CD4-positive, alpha-beta memory T cell (primary cell): ENCODE results near the gene PSMC6. TPM values are rescaled to one million over a fixed set of nuclear protein-coding genes. Genes with fewer than 3 reads are reported as not detected.
A peak's percentile ranks its signal among the peaks of the same experiment; 100 is the strongest.
"Not testable (repeated sequence)": the region's sequence is repeated elsewhere in the genome, so short reads cannot be mapped to it uniquely, and the experiment has no call there.

Experiments
- CTCF ChIA-PET: fragments of 350-600 bp; sonication (Branson Sonifier 250); formaldehyde crosslinking; loops from one replicate; lab custom pipeline; 2021; ENCODE audit warnings: inconsistent platforms; ENCODE audit not compliant: partially characterized antibody; lab: Charles Lee
- POLR2A ChIA-PET: fragments of 350-600 bp; sonication (Branson Sonifier 250); formaldehyde crosslinking; loops from one replicate; lab custom pipeline; 2021; ENCODE audit not compliant: partially characterized antibody; lab: Charles Lee
- DNase-seq, 5 donors: peaks; one replicate each; pipeline versions ENCODE4 v3.0.0 to v3.0.0-alpha.2; 2020 to 2022; ENCODE audit warnings: mixed read lengths in 1 of 5
- H3K27ac ChIP-seq: one replicate; pipeline ENCODE4 v1.7.0; 2013; ENCODE audit warnings: low read depth, low read length
- H3K27me3 ChIP-seq: 2 replicates; pipeline ENCODE4 v1.7.0; 2013; ENCODE audit warnings: mild to moderate bottlenecking, low read length, moderate library complexity; ENCODE audit not compliant: insufficient read depth
- H3K36me3 ChIP-seq: 2 replicates; pipeline ENCODE4 v1.7.0; 2013; ENCODE audit warnings: mild to moderate bottlenecking, low read length, moderate library complexity; ENCODE audit not compliant: insufficient read depth
- H3K4me1 ChIP-seq: 2 replicates; pipeline ENCODE4 v1.7.0; 2013; ENCODE audit warnings: mild to moderate bottlenecking, low read length, moderate library complexity; ENCODE audit not compliant: insufficient read depth
- H3K4me3 ChIP-seq, 2 donors: one replicate each; pipeline ENCODE4 v1.7.0; 2013; ENCODE audit warnings: low read length in 2 of 2, mild to moderate bottlenecking in 1 of 2
- H3K9me3 ChIP-seq, 2 donors: one replicate each; pipeline ENCODE4 v1.7.0; 2013; ENCODE audit warnings: low read length in 2 of 2, control low read depth in 1 of 2; ENCODE audit not compliant: control insufficient read depth in 1 of 2
- H3K27ac Mint-ChIP-seq, 7 donors: one replicate each; pipeline ENCODE4 v1.8.0; 2020 to 2021; ENCODE audit warnings: mixed read lengths in 7 of 7, mild to moderate bottlenecking in 6 of 7, inconsistent platforms in 3 of 7, moderate library complexity in 3 of 7
- H3K27me3 Mint-ChIP-seq, 2 donors: one replicate each; pipeline ENCODE4 v1.8.0; 2020 to 2021; ENCODE audit warnings: mixed read lengths in 2 of 2
- H3K36me3 Mint-ChIP-seq, 2 donors: one replicate each; pipeline ENCODE4 v1.8.0; 2020 to 2021; ENCODE audit warnings: mixed read lengths in 2 of 2, inconsistent platforms in 1 of 2, mild to moderate bottlenecking in 1 of 2
- H3K4me1 Mint-ChIP-seq, 4 donors: one replicate each; pipeline ENCODE4 v1.8.0; 2020 to 2021; ENCODE audit warnings: mixed read lengths in 4 of 4, mild to moderate bottlenecking in 1 of 4
- H3K4me3 Mint-ChIP-seq, 8 donors: one replicate each; pipeline ENCODE4 v1.8.0; 2020 to 2021; ENCODE audit warnings: mixed read lengths in 8 of 8, mild to moderate bottlenecking in 7 of 8, moderate library complexity in 6 of 8, inconsistent platforms in 3 of 8
- H3K9me3 Mint-ChIP-seq, 8 donors: one replicate each; pipeline ENCODE4 v1.8.0; 2020 to 2021; ENCODE audit warnings: mixed read lengths in 8 of 8, mild to moderate bottlenecking in 5 of 8, inconsistent platforms in 3 of 8, moderate library complexity in 1 of 8
- intact Hi-C: fragments of 100-400 bp; cut with micrococcal nuclease; formaldehyde crosslinking; loops from one replicate; pipeline ENCODE4 v1.15.1; 2023
- polyA plus RNA-seq, 2 donors: library from polyadenylated mRNA; unstranded; fragments of 300-500 nt; fragmentation: Illumina TruSeq; gene quantifications; one replicate each; pipeline ENCODE4 v1.2.3, GENCODE V29; 2021
- total RNA-seq, 2 experiments: library from RNA; stranded (reverse); gene quantifications; one replicate each; pipeline ENCODE4 v1.2.3, GENCODE V29; 2021

Gene PSMC6
- total and polyA plus RNA-seq, 4 experiments from 2014 or later = 47.5 to 86.0 (median 77.2) TPM

DNA sequence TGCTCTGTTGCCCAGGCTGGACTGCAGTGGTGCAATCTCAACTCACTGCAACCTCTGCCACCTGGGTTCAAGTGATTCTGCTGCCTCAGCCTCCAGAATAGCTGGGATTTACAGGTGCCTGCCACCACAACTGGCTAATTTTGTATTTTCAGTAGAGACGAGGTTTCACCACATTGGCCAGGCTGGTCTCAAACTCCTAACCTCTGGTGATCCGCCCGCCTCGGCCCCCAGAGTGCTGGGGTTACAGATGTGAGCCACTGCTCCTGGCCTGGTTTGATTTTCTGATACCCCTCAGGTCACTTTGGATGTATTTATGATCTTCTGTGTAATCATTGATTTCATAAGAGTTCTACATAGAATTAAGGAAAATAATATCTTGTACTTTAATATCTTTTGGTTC lies 55.9 kb downstream of the PSMC6 start:
- H3K4me1 ChIP-seq, H3K27ac ChIP-seq, H3K9me3 ChIP-seq, H3K4me3 ChIP-seq, H3K27me3 ChIP-seq, intact Hi-C loops, DNase-seq, H3K27me3 Mint-ChIP-seq, H3K9me3 Mint-ChIP-seq: not testable (repeated sequence)
- H3K36me3 ChIP-seq = peaks cover 13% of the 10 kb centered on the region
- POLR2A ChIA-PET = interaction anchor here (1.4 to 3.0 kb wide), 3 partner anchors 14 to 39 kb away, joined by 3 to 12 read pairs (median 4); no protein-coding TSS in a partner anchor
- CTCF ChIA-PET = interaction anchor here (0.7 kb wide), 1 partner anchor 213 kb away, joined by 3 read pairs; no protein-coding TSS in a partner anchor
- Mint-ChIP-seq H3K4me1 (peaks cover 14 to 25% (median 17%) of the 10 kb centered on the region in 4 donors), H3K36me3 (peaks cover 39 to 55% of the 10 kb centered on the region in 2 donors), H3K4me3 (peak overlapping the region in 4 of 8 donors; percentile 28 to 74 (median 61)), H3K27ac (peak overlapping the region; percentile 49 to 92 (median 71))

- H3K27ac ChIP-seq = no peak overlapping the region
- intact Hi-C loops = no loop called here
- Mint-ChIP-seq H3K4me1 (peaks cover 18 to 33% (median 22%) of the 10 kb centered on the region in 4 donors), H3K27me3 (no peaks in the 10 kb centered on the region), H3K9me3 (no peaks in the 10 kb centered on the region), H3K36me3 (peaks cover 44 to 67% of the 10 kb centered on the region in 2 donors), H3K4me3 (no peak overlapping the region), H3K27ac (peak overlapping the region in 4 of 7 donors; percentile 32 to 81 (median 73))
- CTCF ChIA-PET = interaction anchor here (1.9 to 2.0 kb wide), 2 partner anchors 9 to 25 kb away, joined by 5 read pairs; no protein-coding TSS in a partner anchor
- no peaks in the 10 kb centered on the region for H3K27me3 ChIP-seq
- POLR2A ChIA-PET = interaction anchor here (1.9 kb wide), 1 partner anchor 25 kb away, joined by 6 read pairs; no protein-coding TSS in a partner anchor
- H3K4me3 ChIP-seq = no peak overlapping the region
- H3K36me3 ChIP-seq = peaks cover 31% of the 10 kb centered on the region
- no peaks in the 10 kb centered on the region for H3K9me3 ChIP-seq
- peaks cover 8% of the 10 kb centered on the region for H3K4me1 ChIP-seq
- DNase-seq = no peak
Measured at GRCh38 chr14:52767058-52767833, 60.2 kb downstream of the PSMC6 start.

- Histone ChIP-seq H3K4me1 (no peaks in the 10 kb centered on the region), H3K27ac (no peak overlapping the region), H3K4me3 (no peak overlapping the region), H3K9me3 (no peaks in the 10 kb centered on the region), H3K36me3 (peaks cover 40% of the 10 kb centered on the region), H3K27me3 (no peaks in the 10 kb centered on the region)
- H3K27me3 Mint-ChIP-seq = no peaks in the 10 kb centered on the region
- H3K27ac Mint-ChIP-seq = peak overlapping the region in 4 of 7 donors; percentile 19 to 89 (median 79)
- peaks cover 0 to 14% (median 11%) of the 10 kb centered on the region in 4 donors for H3K4me1 Mint-ChIP-seq
- intact Hi-C loops = no loop called here
- no peak overlapping the region for H3K4me3 Mint-ChIP-seq
- ChIA-PET POLR2A (no interaction called here), CTCF (no interaction called here)
- no peak for DNase-seq
- H3K36me3 Mint-ChIP-seq = peaks cover 40 to 70% of the 10 kb centered on the region in 2 donors
- no peaks in the 10 kb centered on the region for H3K9me3 Mint-ChIP-seq
Measured at GRCh38 chr14:52769887-52770286, 62.9 kb downstream of the PSMC6 start.

DNA sequence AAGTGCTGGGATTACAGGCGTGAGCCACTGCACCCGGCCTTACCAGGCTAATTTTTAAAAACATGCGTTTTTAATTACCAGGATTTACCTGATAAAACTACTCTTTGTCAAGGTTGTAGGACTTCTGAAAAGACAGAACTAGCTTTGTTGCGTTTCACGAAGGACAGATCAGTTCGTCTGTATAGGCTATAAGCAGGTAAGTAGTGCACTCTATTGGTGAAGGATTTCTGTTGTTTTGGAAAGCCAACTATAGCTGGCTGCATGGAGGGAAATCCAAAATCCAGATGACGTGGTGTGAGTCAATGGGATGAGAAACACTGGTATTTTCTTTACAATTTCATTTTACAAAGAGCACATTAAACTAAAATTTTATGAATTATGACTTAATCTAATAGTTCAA lies 69.8 kb downstream of the PSMC6 start:
- Histone ChIP-seq H3K27ac (no peak overlapping the region), H3K4me1 (no peaks in the 10 kb centered on the region), H3K4me3 (no peak overlapping the region), H3K36me3 (peaks cover 20% of the 10 kb centered on the region), H3K27me3 (no peaks in the 10 kb centered on the region), H3K9me3 (no peaks in the 10 kb centered on the region)
- Mint-ChIP-seq H3K27me3 (no peaks in the 10 kb centered on the region), H3K4me1 (peaks cover 0 to 5% (median 2%) of the 10 kb centered on the region in 4 donors), H3K9me3 (no peaks in the 10 kb centered on the region), H3K4me3 (no peak overlapping the region), H3K36me3 (peaks cover 13 to 48% of the 10 kb centered on the region in 2 donors), H3K27ac (peak overlapping the region in 2 of 7 donors; percentile 10 to 15)
- DNase-seq = peak in 1 of 5 donors; percentile 12
- CTCF ChIA-PET = interaction anchor here (0.6 to 1.4 kb wide), 9 partner anchors 9 to 265 kb away, joined by 3 to 5 read pairs (median 3); no protein-coding TSS in a partner anchor
- intact Hi-C loops = loop anchor here (2.0 to 5.0 kb wide), 3 partner anchors 100 to 478 kb away; partner anchors contain the start of genes GPR137C and TXNDC16
- POLR2A ChIA-PET = interaction anchor here (1.7 to 2.7 kb wide), 2 partner anchors 15 to 35 kb away, joined by 4 to 11 read pairs; no protein-coding TSS in a partner anchor

Other genes with a start within 250 kb of the PSMC6 start
- 1 to 10 TPM; 7.0 to 7.6 TPM for gene TXNDC16, start 154.7 kb upstream of the PSMC6 start, total RNA-seq
- gene TXNDC16, start 154.7 kb upstream of the PSMC6 start, polyA plus RNA-seq = 1 to 10 TPM; 2.8 to 3.2 TPM
- under 1 TPM in 1 of 2 experiments, not detected in 1; 0.20 TPM for gene GPR137C, start 154.4 kb upstream of the PSMC6 start, total RNA-seq
- gene GPR137C, start 154.4 kb upstream of the PSMC6 start, polyA plus RNA-seq = not detected
- gene ERO1A, start 11.6 kb upstream of the PSMC6 start, total RNA-seq = 10 to 100 TPM; 93.8 to 98.3 TPM
- 10 to 100 TPM; 65.5 to 75.2 TPM for gene ERO1A, start 11.6 kb upstream of the PSMC6 start, polyA plus RNA-seq
- 10 to 100 TPM; 47.1 to 47.3 TPM for gene STYX, start 23.0 kb downstream of the PSMC6 start, total RNA-seq
- gene STYX, start 23.0 kb downstream of the PSMC6 start, polyA plus RNA-seq = 10 to 100 TPM; 25.0 to 50.0 TPM
- gene GNPNAT1, start 84.4 kb downstream of the PSMC6 start, total RNA-seq = 10 to 100 TPM; 10.0 to 15.2 TPM
- 10 to 100 TPM; 10.0 to 16.2 TPM for gene GNPNAT1, start 84.4 kb downstream of the PSMC6 start, polyA plus RNA-seq
- under 1 TPM; 0.75 to 0.79 TPM for gene FERMT2, start 243.8 kb downstream of the PSMC6 start, total RNA-seq
- not detected for gene FERMT2, start 243.8 kb downstream of the PSMC6 start, polyA plus RNA-seq